Activated T-cell treated with anti-CD3 and anti-CD28 coated beads, Interleukin-2, amount 50 U/mL, for 48 hours (primary cell): Measurements from ENCODE around the gene PBX2.
A peak's percentile ranks its signal among the peaks of the same experiment; 100 is the strongest.
"Not testable (repeated sequence)": the region's sequence is repeated elsewhere in the genome, so short reads cannot be mapped to it uniquely, and the experiment has no call there.

Experiments used
- DNase-seq, 2 experiments: peaks; one replicate each; pipeline ENCODE4 v3.0.0-alpha.2; 2020

Gene PBX2

GRCh38 chr6:32148289-32149091 lies 41.5 kb downstream of the PBX2 start:
- peak; percentile 89 to 90 for DNase-seq

GRCh38 chr6:32147401-32148132 lies 42.4 kb downstream of the PBX2 start:
- no peak for DNase-seq

- no peak for DNase-seq
Measured at GRCh38 chr6:32146687-32147086, 43.3 kb downstream of the PBX2 start.

GRCh38 chr6:32146287-32146686 lies 43.7 kb downstream of the PBX2 start:
- DNase-seq: no peak

GRCh38 chr6:32144238-32144637 lies 45.8 kb downstream of the PBX2 start:
- DNase-seq: not testable (repeated sequence)

- no peak for DNase-seq
Measured at GRCh38 chr6:32140420-32141046, 49.5 kb downstream of the PBX2 start.

- DNase-seq: no peak
Measured at GRCh38 chr6:32139590-32139989, 50.4 kb downstream of the PBX2 start.

- DNase-seq: no peak
Measured at GRCh38 chr6:32137454-32137853, 52.5 kb downstream of the PBX2 start.
